ENCODE results near the gene SLC17A2. TPM values are rescaled to one million over a fixed set of nuclear protein-coding genes. Genes with fewer than 3 reads are reported as not detected.

Gene SLC17A2
- total RNA-seq, 1 experiment from 2014 or later = not detected

- Histone ChIP-seq H4K20me1 (ENCODE audit: insufficient read depth) (no peaks in the 10 kb centered on the region), H3K27ac (no peak overlapping the region), H3K9me2 (ENCODE audit: insufficient read depth) (no peaks in the 10 kb centered on the region; the same call in 1 of the 2 replicates), H3K27me3 (ENCODE audit: insufficient read depth, low read depth) (no peaks in the 10 kb centered on the region), H3K4me1 (replicated peaks; ENCODE audit: insufficient read depth) (no peaks in the 10 kb centered on the region), H2AFZ (no peak overlapping the region), H3F3A (ENCODE audit: insufficient read depth, low read depth) (no peaks in the 10 kb centered on the region), H3K9me3 (ENCODE audit: insufficient read depth, low read depth) (no peaks in the 10 kb centered on the region), H3K79me2 (ENCODE audit: low read depth) (no peaks in the 10 kb centered on the region), H3K4me3 (no peak overlapping the region), H3K4me2 (no peak overlapping the region), H3K36me3 (ENCODE audit: low read depth) (no peaks in the 10 kb centered on the region)
- TF ChIP-seq EZH2 (IDR thresholded peaks at IDR 0.05; ENCODE audit: low read depth) (no peak), CTCF (conservative IDR thresholded peaks at IDR 0.05) (no peak)
- no peak for DNase-seq
- CTCF ChIA-PET = interaction anchor here (0.6 kb wide), 2 partner anchors 262 to 415 kb away, joined by 3 to 9 read pairs; no protein-coding TSS in a partner anchor
- BruUV-seq (replicated peaks) = no TSS peak
- POLR2A ChIA-PET (ENCODE audit: unreplicated experiment) = interaction anchor here (0.6 kb wide), 1 partner anchor 42 kb away, joined by 3 read pairs; no protein-coding TSS in a partner anchor
- intact Hi-C loops (cut with micrococcal nuclease; ENCODE audit: unreplicated experiment) = no loop called here
Measured at GRCh38 chr6:25927178-25927577, 3.3 kb downstream of the SLC17A2 start.

GRCh38 chr6:25925876-25926275 lies 4.6 kb downstream of the SLC17A2 start:
- no peak for DNase-seq

GRCh38 chr6:25922301-25922700 lies 8.2 kb downstream of the SLC17A2 start:
- no peak overlapping the region for H3K27ac ChIP-seq
- no peak overlapping the region for H2AFZ ChIP-seq
- no peaks in the 10 kb centered on the region for H4K20me1 ChIP-seq (ENCODE audit: insufficient read depth)
- ChIA-PET CTCF (no interaction called here), POLR2A (ENCODE audit: unreplicated experiment) (no interaction called here)
- no peaks in the 10 kb centered on the region; the same call in 1 of the 2 replicates for H3K9me2 ChIP-seq (ENCODE audit: insufficient read depth)
- no peaks in the 10 kb centered on the region for H3F3A ChIP-seq (ENCODE audit: insufficient read depth, low read depth)
- BruUV-seq (replicated peaks) = no TSS peak
- intact Hi-C loops (cut with micrococcal nuclease; ENCODE audit: unreplicated experiment) = no loop called here
- H3K79me2 ChIP-seq (ENCODE audit: low read depth) = no peaks in the 10 kb centered on the region
- no peaks in the 10 kb centered on the region for H3K4me1 ChIP-seq (replicated peaks; ENCODE audit: insufficient read depth)
- no peaks in the 10 kb centered on the region for H3K27me3 ChIP-seq (ENCODE audit: insufficient read depth, low read depth)
- H3K4me2 ChIP-seq = no peak overlapping the region
- TF ChIP-seq CTCF (conservative IDR thresholded peaks at IDR 0.05) = no peak
- TF ChIP-seq EZH2 (IDR thresholded peaks at IDR 0.05; ENCODE audit: low read depth) = no peak
- H3K9me3 ChIP-seq (ENCODE audit: insufficient read depth, low read depth) = no peaks in the 10 kb centered on the region
- no peaks in the 10 kb centered on the region for H3K36me3 ChIP-seq (ENCODE audit: low read depth)
- H3K4me3 ChIP-seq = no peak overlapping the region
- no peak for DNase-seq

More at GRCh38 chr6:25925876-25926275, 4.6 kb downstream of the SLC17A2 start:
- intact Hi-C loops (cut with micrococcal nuclease; ENCODE audit: unreplicated experiment) = no loop called here
- no peak overlapping the region; the same call in 1 of the 2 replicates for H2AFZ ChIP-seq
- POLR2A ChIA-PET (ENCODE audit: unreplicated experiment) = no interaction called here
- H3F3A ChIP-seq (ENCODE audit: insufficient read depth, low read depth) = no peaks in the 10 kb centered on the region
- H3K9me3 ChIP-seq (ENCODE audit: insufficient read depth, low read depth) = no peaks in the 10 kb centered on the region
- no peaks in the 10 kb centered on the region for H3K36me3 ChIP-seq (ENCODE audit: low read depth)
- H3K4me1 ChIP-seq (replicated peaks; ENCODE audit: insufficient read depth) = no peaks in the 10 kb centered on the region
- no peak overlapping the region for H3K27ac ChIP-seq
- no peak overlapping the region for H3K4me3 ChIP-seq
- TF ChIP-seq EZH2 (IDR thresholded peaks at IDR 0.05; ENCODE audit: low read depth) = no peak
- no peak for TF ChIP-seq CTCF (conservative IDR thresholded peaks at IDR 0.05)
- H4K20me1 ChIP-seq (ENCODE audit: insufficient read depth) = no peaks in the 10 kb centered on the region
- BruUV-seq (replicated peaks) = no TSS peak
- no peak overlapping the region for H3K4me2 ChIP-seq
- H3K9me2 ChIP-seq (ENCODE audit: insufficient read depth) = no peaks in the 10 kb centered on the region; the same call in 1 of the 2 replicates
- H3K79me2 ChIP-seq (ENCODE audit: low read depth) = no peaks in the 10 kb centered on the region
- CTCF ChIA-PET = interaction anchor here (0.5 kb wide), 1 partner anchor 661 kb away, joined by 3 read pairs; no protein-coding TSS in a partner anchor
- H3K27me3 ChIP-seq (ENCODE audit: insufficient read depth, low read depth) = no peaks in the 10 kb centered on the region

Data from PC-9 (cell line).